Small intestine (tissue), 7 donors: ENCODE data around the gene TRIM40. TPM values are rescaled to one million over a fixed set of nuclear protein-coding genes. Genes with fewer than 3 reads are reported as not detected.

Experiments used
- DNase-seq, 2 donors: peaks; one replicate each; pipeline versions ENCODE4 v3.0.0 to v3.0.0-alpha.2; 2013
- FAIRE-seq: peaks from 2 replicates; lab custom pipeline; 2012; peaks lifted over from hg19 to GRCh38; lab: Jason Lieb, UNC
- H3K27ac ChIP-seq, 3 donors: one replicate each; pipeline ENCODE4 v1.5.1; 2013; ENCODE audit warnings: low read length in 2 of 3, mild to moderate bottlenecking in 2 of 3, control low read depth in 1 of 3, inconsistent platforms in 1 of 3, low read depth in 1 of 3, moderate library complexity in 1 of 3
- H3K27me3 ChIP-seq, 3 donors: one replicate each; pipeline ENCODE4 v1.6.1; 2013; ENCODE audit warnings: low read length in 3 of 3, inconsistent platforms in 1 of 3; ENCODE audit not compliant: control insufficient read depth in 3 of 3, insufficient read depth in 3 of 3
- H3K36me3 ChIP-seq, 3 donors: one replicate each; pipeline ENCODE4 v1.6.1; 2013; ENCODE audit warnings: low read length in 3 of 3, inconsistent platforms in 1 of 3, low read depth in 1 of 3, mild to moderate bottlenecking in 1 of 3, moderate library complexity in 1 of 3; ENCODE audit not compliant: control insufficient read depth in 3 of 3, insufficient read depth in 2 of 3
- H3K4me1 ChIP-seq, 3 donors: one replicate each; pipeline ENCODE4 v1.6.1; 2013; ENCODE audit warnings: low read length in 2 of 3, inconsistent platforms in 1 of 3, low read depth in 1 of 3, mild to moderate bottlenecking in 1 of 3, moderate library complexity in 1 of 3; ENCODE audit not compliant: control insufficient read depth in 3 of 3, insufficient read depth in 2 of 3
- H3K4me3 ChIP-seq, 3 donors: one replicate each; pipeline ENCODE4 v1.5.1; 2013; ENCODE audit warnings: low read length in 3 of 3, control low read depth in 1 of 3, inconsistent platforms in 1 of 3, low read depth in 1 of 3, mild to moderate bottlenecking in 1 of 3, moderate library complexity in 1 of 3
- H3K9me3 ChIP-seq, 2 donors: one replicate each; pipeline ENCODE4 v1.6.1; 2013; ENCODE audit warnings: low read depth in 1 of 2, low read length in 1 of 2; ENCODE audit not compliant: control insufficient read depth in 2 of 2, insufficient read depth in 1 of 2
- WGBS, 3 donors: extraction: QIAGEN DNeasy Blood & Tissue Kit; methylation state at CpG; one replicate each; pipeline ENCODE4 v1.1.7; 2013; 5-methylcytosine and 5-hydroxymethylcytosine counted together
- polyA plus RNA-seq, 4 donors: library from polyadenylated mRNA; stranded (reverse) in 3 of 4; unstranded in 1 of 4; fragments of 200-250 nt in 3 of 4; fragments of 120-200 nt in 1 of 4; gene quantifications; one replicate each; pipeline versions ENCODE4 v1.2.1 to v1.2.3, GENCODE V29; 2013
- donor health status: healthy with polysubstance abuse.
- donor health status: control.
- donor health status: control.
- donor health status: Bipolar disorder and iron deficiency.
- donor health status: healthy.

Gene TRIM40
- polyA plus RNA-seq, 4 donors = 1.6 to 19.5 (median 9.1) TPM

DNA sequence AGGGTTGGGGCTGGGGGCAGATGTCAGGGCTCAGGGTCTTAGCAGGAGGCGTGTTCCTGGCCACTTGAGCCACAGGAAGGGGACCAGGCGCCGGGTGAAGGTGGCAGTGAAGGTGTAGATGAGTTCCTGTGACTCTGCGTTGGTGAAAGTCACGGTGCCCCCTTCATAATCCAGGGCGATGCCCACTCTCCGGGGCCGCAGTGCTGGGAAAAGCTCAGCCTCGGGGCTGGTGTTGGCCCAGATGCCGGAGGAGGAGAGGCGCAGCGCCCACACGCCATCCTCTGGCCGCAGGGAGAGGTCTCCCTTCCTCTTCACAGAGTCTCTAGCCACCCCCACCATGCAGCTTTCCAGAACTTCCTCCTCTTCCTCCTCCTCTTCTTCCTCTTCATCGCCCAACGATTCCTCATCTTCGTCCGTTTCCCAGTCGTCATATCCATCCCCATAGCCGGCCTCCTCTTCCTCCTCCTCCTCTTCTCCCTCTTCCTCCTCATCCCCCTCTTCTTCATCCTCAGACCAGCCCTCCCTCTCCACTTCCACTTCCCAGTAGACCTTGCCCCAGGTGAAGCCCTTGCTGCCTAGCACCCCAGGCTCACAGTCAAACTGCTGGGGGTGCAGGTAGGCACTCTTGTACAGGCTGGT is 50.0 kb downstream of the TRIM40 start:
- DNase-seq (no peak), FAIRE-seq (no peak)
- H3K27ac ChIP-seq = no peak overlapping the region
- H3K9me3 ChIP-seq = peaks cover 0 to 5% of the 10 kb centered on the region in 2 donors
- H3K4me3 ChIP-seq = no peak overlapping the region
- H3K27me3 ChIP-seq = no peaks in the 10 kb centered on the region
- no peaks in the 10 kb centered on the region for H3K4me1 ChIP-seq
- peaks cover 20 to 49% (median 33%) of the 10 kb centered on the region in 3 donors for H3K36me3 ChIP-seq
- WGBS, 3 donors = 92 to 95% (median 94%) methylated on average over 17 to 20 of the region's 20 CpGs

DNA sequence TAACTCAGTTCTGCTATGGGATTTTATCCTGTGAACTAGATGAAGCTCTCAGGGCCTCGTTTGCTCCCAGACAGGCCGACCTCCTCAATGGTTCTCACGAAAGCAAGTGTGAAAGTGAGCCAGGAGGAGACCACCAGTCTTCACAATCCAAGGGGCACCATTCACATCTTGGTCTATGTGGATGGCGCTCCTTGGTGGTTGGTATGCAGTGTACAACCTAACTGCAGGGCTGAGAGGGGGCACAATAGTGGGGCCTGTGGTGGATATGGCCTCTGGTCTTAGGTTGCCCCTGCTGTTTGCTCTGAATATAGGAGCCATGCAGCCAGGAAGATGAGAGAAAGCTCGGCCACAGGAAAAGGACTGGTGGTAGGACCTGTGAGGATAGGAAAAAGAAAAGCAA is 52.6 kb downstream of the TRIM40 start:
- no peaks in the 10 kb centered on the region for H3K27me3 ChIP-seq
- FAIRE-seq (no peak), DNase-seq (no peak)
- no peaks in the 10 kb centered on the region for H3K4me1 ChIP-seq
- whole genome bisulfite sequencing, 3 donors = 96 to 99% (median 98%) methylated on average over 5 of the region's 5 CpGs
- peaks cover 32 to 63% (median 41%) of the 10 kb centered on the region in 3 donors for H3K36me3 ChIP-seq
- H3K4me3 ChIP-seq = no peak overlapping the region
- no peaks in the 10 kb centered on the region for H3K9me3 ChIP-seq
- H3K27ac ChIP-seq = no peak overlapping the region

DNA sequence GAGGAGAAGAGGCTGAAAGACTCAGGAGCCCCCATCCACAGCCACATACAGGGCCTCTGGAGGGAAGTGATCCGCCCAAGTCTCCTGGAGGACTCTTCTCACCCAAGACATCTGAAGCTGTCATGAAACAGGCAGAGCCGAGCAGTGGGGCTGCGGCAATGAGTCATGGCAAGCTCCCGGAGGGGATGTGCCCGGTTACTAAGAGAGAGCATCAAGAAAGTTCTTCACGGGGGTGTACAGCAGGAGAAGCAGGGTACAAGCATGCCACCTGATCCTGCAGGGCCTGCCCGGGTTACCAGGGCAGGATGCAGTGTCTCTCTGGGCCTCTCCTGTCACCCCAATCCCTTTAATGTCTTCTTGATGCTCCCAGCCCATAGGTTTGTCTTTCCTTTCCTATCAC is 56.1 kb downstream of the TRIM40 start:
- DNase-seq (no peak), FAIRE-seq (no peak)
- H3K9me3 ChIP-seq = no peaks in the 10 kb centered on the region
- no peak overlapping the region for H3K27ac ChIP-seq
- 87 to 91% (median 90%) methylated on average over 7 of the region's 7 CpGs for WGBS, 3 donors
- no peak overlapping the region for H3K4me3 ChIP-seq
- no peaks in the 10 kb centered on the region for H3K4me1 ChIP-seq
- H3K36me3 ChIP-seq = peaks cover 36 to 66% (median 42%) of the 10 kb centered on the region in 3 donors
- no peaks in the 10 kb centered on the region for H3K27me3 ChIP-seq

DNA sequence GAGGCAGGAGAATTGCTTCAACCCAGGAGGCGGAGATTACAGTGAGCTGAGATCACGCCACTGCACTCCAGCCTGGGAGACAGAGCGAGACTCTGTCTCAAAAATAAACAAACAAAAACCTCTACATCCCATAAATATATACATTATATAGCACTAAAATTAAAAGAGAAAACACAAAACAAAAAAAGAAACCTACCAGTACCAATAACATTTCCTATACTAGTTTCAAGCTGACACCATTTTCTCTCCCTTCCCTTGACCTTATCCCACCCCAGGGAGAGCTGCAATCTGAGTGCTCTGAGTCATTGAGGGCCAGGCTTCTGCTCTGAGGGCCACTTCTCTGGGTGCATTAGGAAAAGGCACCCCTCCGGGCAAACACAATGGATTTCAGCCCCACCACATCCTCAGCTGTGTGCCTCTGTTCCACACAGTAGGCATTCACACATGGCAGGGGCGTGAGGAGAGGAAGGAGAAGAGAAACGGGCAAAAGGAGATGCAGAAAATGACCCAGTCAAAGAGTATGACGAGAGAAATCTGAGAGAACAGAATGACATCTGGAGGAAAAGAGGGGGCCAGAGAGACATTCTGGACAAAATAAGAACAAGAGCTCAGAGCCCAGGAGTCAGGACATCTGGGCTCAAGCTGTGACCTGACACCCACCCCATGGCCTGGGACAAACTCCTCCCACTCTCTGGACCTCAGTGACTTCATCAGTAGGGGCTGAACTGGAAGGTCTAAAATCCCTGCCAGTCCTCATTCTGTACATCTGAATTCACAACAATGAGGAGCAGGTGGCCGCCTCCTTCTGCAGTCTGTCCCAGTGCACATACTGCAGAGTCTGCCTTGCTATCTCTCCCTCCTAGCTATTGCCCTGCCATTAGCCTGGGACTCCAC is 59.1 kb downstream of the TRIM40 start:
- DNase-seq (no peak), FAIRE-seq (no peak)
- H3K36me3 ChIP-seq = peaks cover 37 to 75% (median 37%) of the 10 kb centered on the region in 3 donors
- H3K4me1 ChIP-seq = peaks cover 0 to under 1% (median 0%) of the 10 kb centered on the region in 3 donors
- no peaks in the 10 kb centered on the region for H3K27me3 ChIP-seq
- H3K27ac ChIP-seq = no peak overlapping the region
- 85 to 91% (median 90%) methylated on average over 8 of the region's 8 CpGs for WGBS, 3 donors
- H3K9me3 ChIP-seq = no peaks in the 10 kb centered on the region
- H3K4me3 ChIP-seq = no peak overlapping the region

DNA sequence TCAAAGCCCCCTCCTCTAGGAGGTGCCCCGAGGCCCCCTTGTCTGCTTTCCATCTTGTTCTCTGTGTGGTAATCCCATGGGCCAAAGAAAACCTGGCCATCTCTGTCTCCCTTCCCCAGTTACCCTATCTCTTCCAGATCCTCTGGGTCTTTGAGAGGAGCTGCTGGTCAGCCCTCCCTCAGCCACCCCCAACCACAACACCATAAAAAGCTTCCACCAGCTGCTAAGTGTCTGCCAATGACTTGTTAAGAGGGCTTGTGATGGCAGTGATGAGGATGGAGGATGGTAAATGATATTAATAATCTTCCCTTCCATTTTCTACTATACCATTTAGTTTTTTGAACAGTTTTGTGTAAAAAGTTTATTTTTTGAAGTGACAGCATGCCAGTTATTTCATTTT is 60.0 kb downstream of the TRIM40 start:
- FAIRE-seq = no peak
- H3K36me3 ChIP-seq = peaks cover 32 to 70% (median 46%) of the 10 kb centered on the region in 3 donors
- WGBS, 3 donors = 91 to 100% (median 100%) methylated on average over 1 of the region's 1 CpG
- H3K27me3 ChIP-seq = no peaks in the 10 kb centered on the region
- no peaks in the 10 kb centered on the region for H3K9me3 ChIP-seq
- DNase-seq = no peak
- no peak overlapping the region for H3K27ac ChIP-seq
- peaks cover 0 to 9% (median 4%) of the 10 kb centered on the region in 3 donors for H3K4me1 ChIP-seq
- no peak overlapping the region for H3K4me3 ChIP-seq

DNA sequence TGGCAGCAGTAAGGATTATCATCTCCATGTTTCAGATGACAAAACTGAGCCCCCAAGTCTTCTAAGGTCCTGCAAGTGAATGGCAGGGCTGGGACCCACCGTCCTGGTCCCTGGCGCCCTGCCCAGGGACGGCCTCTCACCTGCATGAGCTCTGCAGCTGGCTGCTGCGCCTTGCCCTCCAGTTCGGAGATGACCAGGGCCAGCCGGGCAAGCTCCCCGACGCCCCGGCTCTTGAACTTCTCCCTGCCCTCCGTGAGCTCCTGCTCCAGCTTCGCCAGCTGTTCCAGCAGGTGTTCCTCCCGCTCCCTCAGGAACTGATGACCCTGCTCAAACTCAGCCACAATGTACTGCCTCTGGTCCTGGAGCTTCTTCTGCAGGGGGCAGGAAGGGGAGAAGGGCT is 60.4 kb downstream of the TRIM40 start:
- H3K4me1 ChIP-seq = peaks cover 0 to 13% (median 4%) of the 10 kb centered on the region in 3 donors
- no peaks in the 10 kb centered on the region for H3K27me3 ChIP-seq
- 88 to 94% (median 94%) methylated on average over 12 of the region's 12 CpGs for WGBS, 3 donors
- no peak for FAIRE-seq
- H3K9me3 ChIP-seq = no peaks in the 10 kb centered on the region
- H3K36me3 ChIP-seq = peaks cover 31 to 68% (median 45%) of the 10 kb centered on the region in 3 donors
- no peak overlapping the region for H3K27ac ChIP-seq
- H3K4me3 ChIP-seq = no peak overlapping the region
- no peak for DNase-seq

Other genes with a start within 250 kb of the TRIM40 start
- gene HLA-A, start 193.6 kb upstream of the TRIM40 start, polyA plus RNA-seq = 1,000 to 10,000 TPM in 2 of 4 donors, 100 to 1,000 TPM in 2; 314 to 1,584 (median 1,019) TPM
- gene POLR1H, start 74.9 kb upstream of the TRIM40 start, polyA plus RNA-seq = 10 to 100 TPM; 42.7 to 78.4 (median 52.7) TPM
- 100 to 1,000 TPM in 2 of 4 donors, 10 to 100 TPM in 2; 65.9 to 111 (median 90.1) TPM for gene PPP1R11, start 68.9 kb upstream of the TRIM40 start, polyA plus RNA-seq
- under 1 TPM; 0.18 to 0.78 (median 0.25) TPM for gene RNF39, start 60.4 kb upstream of the TRIM40 start, polyA plus RNA-seq
- gene TRIM31, start 23.1 kb upstream of the TRIM40 start, polyA plus RNA-seq = 10 to 100 TPM in 3 of 4 donors, 1 to 10 TPM in 1; 5.2 to 41.6 (median 32.7) TPM
- gene TRIM10, start 25.1 kb downstream of the TRIM40 start, polyA plus RNA-seq = 1 to 10 TPM; 1.4 to 6.4 (median 5.4) TPM
- 100 to 1,000 TPM in 1 of 4 donors, 10 to 100 TPM in 3; 26.1 to 122 (median 63.3) TPM for gene TRIM15, start 27.4 kb downstream of the TRIM40 start, polyA plus RNA-seq
- gene TRIM26, start 77.3 kb downstream of the TRIM40 start, polyA plus RNA-seq = 10 to 100 TPM; 47.7 to 57.6 (median 52.8) TPM
- gene TRIM39, start 190.8 kb downstream of the TRIM40 start, polyA plus RNA-seq = 10 to 100 TPM in 1 of 4 donors, 1 to 10 TPM in 3; 8.9 to 12.0 (median 9.4) TPM
- 100 to 1,000 TPM in 1 of 4 donors, 10 to 100 TPM in 3; 71.1 to 100 (median 85.2) TPM for gene RPP21, start 209.0 kb downstream of the TRIM40 start, polyA plus RNA-seq